ENCODE measurements around the gene KRTAP23-1.

The KRTAP23-1 gene

GRCh38 chr21:30348506-30348905, at the start of gene KRTAP23-1:
Gene KRTAP23-1 (minus strand): TSS chr21:30348606. CDS start chr21:30348606, 0 bp downstream.
- no peak within 1 kb of the TSS for H3K4me3 ChIP-seq (ENCODE audit: low read length)
- H4K20me1 ChIP-seq (ENCODE audit: insufficient read depth, low read length) = no peaks in the 10 kb centered on the region
- H3K4me1 ChIP-seq (ENCODE audit: low read length) = no peaks in the 10 kb centered on the region
- no peak for DNase-seq
- H3K27me3 ChIP-seq (replicated peaks; ENCODE audit: insufficient read depth, low read length) = no peaks in the 10 kb centered on the region
- H3K9me3 ChIP-seq (replicated peaks; ENCODE audit: insufficient read depth, low read length) = no peaks in the 10 kb centered on the region
- H2AFZ ChIP-seq (ENCODE audit: low read length) = no peak within 1 kb of the TSS
- TF ChIP-seq EZH2phosphoT487 (IDR thresholded peaks at IDR 0.05; ENCODE audit: low read length) (no peak), EZH2 (optimal IDR thresholded peaks at IDR 0.05; ENCODE audit: low read depth, low read length) (no peak), CTCF (IDR thresholded peaks at IDR 0.05; ENCODE audit: low read length) (no peak)
- no peaks in the 10 kb centered on the region for H3K36me3 ChIP-seq (replicated peaks; ENCODE audit: insufficient read depth, low read length)
- no peaks in the 10 kb centered on the region for H3K9me2 ChIP-seq (replicated peaks; ENCODE audit: insufficient read depth, low read length)
- no peak within 1 kb of the TSS for H3K4me2 ChIP-seq (ENCODE audit: low read depth, low read length)
- no peaks in the 10 kb centered on the region for H3F3A ChIP-seq (ENCODE audit: insufficient read depth, low read length)
- H3K27ac ChIP-seq (ENCODE audit: low read length) = no peak within 1 kb of the TSS
- H3K9ac ChIP-seq (ENCODE audit: low read length) = no peak within 1 kb of the TSS
- no peaks in the 10 kb centered on the region for H3K79me2 ChIP-seq (ENCODE audit: low read length)

- Histone ChIP-seq H3K27me3 (replicated peaks; ENCODE audit: insufficient read depth, low read length) (no peaks in the 10 kb centered on the region), H3K9me2 (replicated peaks; ENCODE audit: insufficient read depth, low read length) (no peaks in the 10 kb centered on the region), H2AFZ (ENCODE audit: low read length) (no peak within 1 kb of the TSS), H3K4me3 (ENCODE audit: low read length) (no peak within 1 kb of the TSS), H3K9ac (ENCODE audit: low read length) (no peak within 1 kb of the TSS), H3K79me2 (ENCODE audit: low read length) (no peaks in the 10 kb centered on the region), H4K20me1 (ENCODE audit: insufficient read depth, low read length) (no peaks in the 10 kb centered on the region), H3F3A (ENCODE audit: insufficient read depth, low read length) (no peaks in the 10 kb centered on the region), H3K36me3 (replicated peaks; ENCODE audit: insufficient read depth, low read length) (no peaks in the 10 kb centered on the region), H3K27ac (ENCODE audit: low read length) (no peak within 1 kb of the TSS), H3K9me3 (replicated peaks; ENCODE audit: insufficient read depth, low read length) (no peaks in the 10 kb centered on the region), H3K4me1 (ENCODE audit: low read length) (no peaks in the 10 kb centered on the region), H3K4me2 (ENCODE audit: low read depth, low read length) (no peak within 1 kb of the TSS)
- no peak for DNase-seq
- TF ChIP-seq EZH2 (optimal IDR thresholded peaks at IDR 0.05; ENCODE audit: low read depth, low read length) (no peak), EZH2phosphoT487 (IDR thresholded peaks at IDR 0.05; ENCODE audit: low read length) (no peak), CTCF (IDR thresholded peaks at IDR 0.05; ENCODE audit: low read length) (no peak)
Observed at GRCh38 chr21:30395731-30396130, 47.3 kb upstream of the KRTAP23-1 start, which contains the start of gene KRTAP13-1. Gene KRTAP13-1 (plus strand): TSS chr21:30396031. CDS start chr21:30396087, 56 bp downstream.

GRCh38 chr21:30391492-30392025, 43.2 kb upstream of the KRTAP23-1 start:
- Histone ChIP-seq H3K27me3 (replicated peaks; ENCODE audit: insufficient read depth, low read length) (no peaks in the 10 kb centered on the region), H3F3A (ENCODE audit: insufficient read depth, low read length) (no peaks in the 10 kb centered on the region), H3K9ac (ENCODE audit: low read length) (no peak overlapping the region), H4K20me1 (ENCODE audit: insufficient read depth, low read length) (no peaks in the 10 kb centered on the region), H3K9me3 (replicated peaks; ENCODE audit: insufficient read depth, low read length) (no peaks in the 10 kb centered on the region), H3K79me2 (ENCODE audit: low read length) (no peaks in the 10 kb centered on the region), H3K4me1 (ENCODE audit: low read length) (no peaks in the 10 kb centered on the region), H3K36me3 (replicated peaks; ENCODE audit: insufficient read depth, low read length) (no peaks in the 10 kb centered on the region), H3K27ac (ENCODE audit: low read length) (no peak overlapping the region), H3K4me3 (ENCODE audit: low read length) (no peak overlapping the region), H3K9me2 (replicated peaks; ENCODE audit: insufficient read depth, low read length) (no peaks in the 10 kb centered on the region), H3K4me2 (ENCODE audit: low read depth, low read length) (no peak overlapping the region), H2AFZ (ENCODE audit: low read length) (no peak overlapping the region)
- DNase-seq = no peak
- TF ChIP-seq EZH2 (optimal IDR thresholded peaks at IDR 0.05; ENCODE audit: low read depth, low read length) = no peak
- TF ChIP-seq EZH2phosphoT487 (IDR thresholded peaks at IDR 0.05; ENCODE audit: low read length) = no peak
- no peak for TF ChIP-seq CTCF (IDR thresholded peaks at IDR 0.05; ENCODE audit: low read length)
